ENCODE measurements around the gene KIF5A. TPM values are rescaled to one million over a fixed set of nuclear protein-coding genes. Genes with fewer than 3 reads are reported as not detected.

The KIF5A gene
- total and polyA plus RNA-seq, 2 of the 13 experiments (the other 11 are each of a cell fraction or from before 2014, with no cell fraction given) = 1.6 to 11.9 TPM

- no peaks in the 10 kb centered on the region for H4K20me1 ChIP-seq (ENCODE audit: insufficient read depth, low read length)
- no TSS peak for BruUV-seq (replicated peaks)
- CTCF ChIA-PET (ENCODE audit: low intra/inter-chr PET ratio, low total read pairs) = interaction anchor here (4.2 kb wide), 1 partner anchor 36 kb away, joined by 53 read pairs; no protein-coding TSS in a partner anchor
- no peak overlapping the region for H3K27ac ChIP-seq (ENCODE audit: extremely low read length, insufficient read depth, low read length)
- H2AFZ ChIP-seq (ENCODE audit: low read length) = no peak overlapping the region
- intact Hi-C loops (cut with micrococcal nuclease; ENCODE audit: unreplicated experiment) = loop anchor here (5.0 kb wide), 1 partner anchor 97 kb away; the partner anchor contains the start of genes DDIT3 and MBD6
- 7% methylated on average over 12 of the region's 46 CpGs for WGBS (ENCODE audit: low lambda C conversion rate)
- H3K27me3 ChIP-seq (ENCODE audit: control insufficient read depth in 1 of 2, insufficient read depth in 2 of 2, low read length in 2 of 2) = peaks cover 16 to 50% of the 10 kb centered on the region in 2 experiments
- H3K9ac ChIP-seq (ENCODE audit: insufficient read depth, low read depth, low read length) = no peak overlapping the region; the same call in 1 of the 2 replicates
- no peaks in the 10 kb centered on the region for H3K9me3 ChIP-seq (ENCODE audit: low read length)
- DNase-seq (ENCODE audit: low spot score) (no peak), ATAC-seq (peak; percentile 72), FAIRE-seq (no peak)
- H3K79me2 ChIP-seq (ENCODE audit: insufficient read depth, low read length) = no peaks in the 10 kb centered on the region
- POLR2A ChIA-PET = interaction anchor here (1.4 to 2.7 kb wide), 4 partner anchors 9 to 100 kb away, joined by 3 to 19 read pairs (median 10); partner anchors contain the start of genes ARHGEF25 and DDIT3
- in situ Hi-C loops (cut with HindIII; ENCODE audit: extremely low pct_ligation_motif_present, low pct_unique_long_range_greater_than_20kb) = loop anchor here (5.0 kb wide), 1 partner anchor 37 kb away; no protein-coding TSS in a partner anchor
- H3K36me3 ChIP-seq (replicated peaks in 1 of 2; ENCODE audit: control insufficient read depth in 1 of 2, insufficient read depth in 2 of 2, low read length in 2 of 2) = no peaks in the 10 kb centered on the region
- peak overlapping the region in 2 of 3 experiments; percentile 39 to 56; a peak in 3 of 6 replicates for H3K4me3 ChIP-seq (replicated peaks in 1 of 3; ENCODE audit: insufficient read depth in 1 of 3, low read depth in 2 of 3, low read length in 3 of 3)
- peak overlapping the region; percentile 83 for H3K4me2 ChIP-seq (ENCODE audit: low read depth, low read length)
- H3K4me1 ChIP-seq (ENCODE audit: insufficient read depth, low read length) = peaks cover 35% of the 10 kb centered on the region
- TF ChIP-seq CTCF (CRISPR knock-in tag; IDR thresholded peaks at IDR 0.05) = peak; percentile 47
- peak; percentile 31; the same call in 1 of the 2 replicates for TF ChIP-seq RXRA (CRISPR knock-in tag; IDR thresholded peaks at IDR 0.05)
- TF ChIP-seq ZIK1 (CRISPR knock-in tag; IDR thresholded peaks at IDR 0.05; ENCODE audit: borderline replicate concordance, low read depth) = no peak
- 0 out of 2 replicates have a peak, but pooled peaks have one; percentile 19 for TF ChIP-seq ATF2 (CRISPR knock-in tag; IDR thresholded peaks at IDR 0.05)
- 0 out of 2 replicates have a peak, but pooled peaks have one; percentile 19 for TF ChIP-seq NR2C2 (CRISPR knock-in tag; IDR thresholded peaks at IDR 0.05; ENCODE audit: borderline replicate concordance)
- no peak for TF ChIP-seq RFXAP (CRISPR knock-in tag; IDR thresholded peaks at IDR 0.05; ENCODE audit: borderline replicate concordance)
- no peak for TF ChIP-seq ZZZ3 (CRISPR knock-in tag; IDR thresholded peaks at IDR 0.05; ENCODE audit: borderline replicate concordance)
- TF ChIP-seq TAF1 (CRISPR knock-in tag; IDR thresholded peaks at IDR 0.05) = 0 out of 2 replicates have a peak, but pooled peaks have one; percentile 22
- peak; percentile 52; the same call in 1 of the 2 replicates for TF ChIP-seq TFDP1 (CRISPR knock-in tag; IDR thresholded peaks at IDR 0.05; ENCODE audit: borderline replicate concordance)
- 0 out of 2 replicates have a peak, but pooled peaks have one; percentile 34 for TF ChIP-seq ZBTB7B (CRISPR knock-in tag; IDR thresholded peaks at IDR 0.05)
- TF ChIP-seq ZNF335 (CRISPR knock-in tag; IDR thresholded peaks at IDR 0.05) = no peak
- no peak for TF ChIP-seq ZNF253 (CRISPR knock-in tag; IDR thresholded peaks at IDR 0.05; ENCODE audit: borderline replicate concordance)
- TF ChIP-seq FOXP1 (IDR thresholded peaks at IDR 0.05) = no peak
- TF ChIP-seq FOXP1 (CRISPR knock-in tag; IDR thresholded peaks at IDR 0.05) = no peak
- 0 out of 2 replicates have a peak, but pooled peaks have one; percentile 34 for TF ChIP-seq ZNF414 (CRISPR knock-in tag; IDR thresholded peaks at IDR 0.05)
- TF ChIP-seq ZNF292 (CRISPR knock-in tag; IDR thresholded peaks at IDR 0.05; ENCODE audit: borderline replicate concordance, low read depth) = 0 out of 2 replicates have a peak, but pooled peaks have one; percentile 13
- no peak for TF ChIP-seq ZNF780A (CRISPR knock-in tag; IDR thresholded peaks at IDR 0.05)
Observed at GRCh38 chr12:57619434-57620244, 69.8 kb downstream of the KIF5A start.
